ENCODE results near the gene ARID1B. TPM values are rescaled to one million over a fixed set of nuclear protein-coding genes. Genes with fewer than 3 reads are reported as not detected.

Gene ARID1B
- total and polyA plus RNA-seq, 2 of the 13 experiments (the other 11 are each of a cell fraction or from before 2014, with no cell fraction given): 20.1 to 32.6 TPM

DNA sequence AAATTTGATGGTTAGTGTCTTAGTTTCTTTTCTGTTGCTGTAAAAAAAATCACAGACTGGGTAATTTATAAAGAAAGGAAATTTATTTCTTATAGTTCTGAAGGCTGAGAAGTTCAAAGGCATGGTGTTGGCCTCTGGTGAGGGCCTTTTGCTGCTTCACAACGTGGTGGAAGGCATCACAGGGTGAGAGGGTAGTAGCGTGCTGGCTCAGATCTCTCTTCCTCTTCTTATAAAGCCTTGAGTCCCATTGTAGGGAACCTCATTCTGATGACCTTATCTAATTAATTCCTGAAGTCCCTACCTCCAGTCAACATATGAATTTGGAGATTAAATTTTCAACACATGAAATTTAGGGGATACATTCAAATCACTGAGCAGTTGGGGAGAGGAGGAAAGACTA lies 62.0 kb downstream of the ARID1B start:
- in situ Hi-C loops (cut with HindIII; ENCODE audit: extremely low pct_ligation_motif_present, low pct_unique_long_range_greater_than_20kb): no loop called here

DNA sequence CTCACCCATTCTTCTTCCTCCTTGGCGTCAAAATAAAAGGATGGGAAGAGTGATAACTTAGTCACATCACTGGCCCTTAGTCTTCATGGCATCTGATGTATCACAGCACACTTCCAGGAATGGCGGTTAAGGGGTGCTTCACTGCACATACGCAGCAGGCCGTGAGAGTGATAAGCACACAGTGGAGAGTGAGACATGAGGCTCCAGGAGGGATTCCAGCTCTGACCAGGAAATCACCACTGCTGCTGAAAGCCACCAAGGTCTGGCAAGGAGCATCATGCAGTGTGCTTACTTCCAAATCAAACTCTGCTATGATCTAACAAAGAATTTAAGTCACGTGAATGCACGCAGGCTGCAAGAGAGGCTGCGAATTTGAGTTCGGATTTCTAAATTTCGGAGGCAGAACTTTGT lies 62.4 kb downstream of the ARID1B start:
- Histone ChIP-seq H3K79me2 (ENCODE audit: insufficient read depth, low read length) (peaks cover 62% of the 10 kb centered on the region), H3K36me3 (replicated peaks in 1 of 2; ENCODE audit: control insufficient read depth in 1 of 2, insufficient read depth in 2 of 2, low read length in 2 of 2) (peaks cover 6 to 13% of the 10 kb centered on the region in 2 experiments), H4K20me1 (ENCODE audit: insufficient read depth, low read length) (peaks cover 7% of the 10 kb centered on the region; the same call in 1 of the 2 replicates), H3K4me3 (replicated peaks in 1 of 3; ENCODE audit: insufficient read depth in 1 of 3, low read depth in 2 of 3, low read length in 3 of 3) (no peak overlapping the region), H3K4me1 (ENCODE audit: insufficient read depth, low read length) (peaks cover 10% of the 10 kb centered on the region), H3K27ac (ENCODE audit: extremely low read length, insufficient read depth, low read length) (no peak overlapping the region), H2AFZ (ENCODE audit: low read length) (no peak overlapping the region), H3K9me3 (ENCODE audit: low read length) (no peaks in the 10 kb centered on the region), H3K4me2 (ENCODE audit: low read depth, low read length) (no peak overlapping the region), H3K27me3 (ENCODE audit: control insufficient read depth in 1 of 2, insufficient read depth in 2 of 2, low read length in 2 of 2) (no peaks in the 10 kb centered on the region), H3K9ac (ENCODE audit: insufficient read depth, low read depth, low read length) (no peak overlapping the region)
- WGBS (ENCODE audit: low lambda C conversion rate): 97% methylated on average over 9 of the region's 9 CpGs
- DNase-seq (ENCODE audit: low spot score): no peak
- FAIRE-seq: no peak
- BruUV-seq (replicated peaks): no TSS peak
- in situ Hi-C loops (cut with HindIII; ENCODE audit: extremely low pct_ligation_motif_present, low pct_unique_long_range_greater_than_20kb) (no loop called here), intact Hi-C loops (cut with micrococcal nuclease; ENCODE audit: unreplicated experiment) (no loop called here)
- ATAC-seq: peak; percentile 32; the same call in 2 of the 3 replicates
- POLR2A ChIA-PET: no interaction called here
- CTCF ChIA-PET (ENCODE audit: low intra/inter-chr PET ratio, low total read pairs): no interaction called here
- TF ChIP-seq PBX2 (CRISPR knock-in tag; IDR thresholded peaks at IDR 0.05) (no peak), ZNF563 (CRISPR knock-in tag; IDR thresholded peaks at IDR 0.05) (no peak), ZKSCAN1 (IDR thresholded peaks at IDR 0.05; ENCODE audit: low read length) (no peak), ZMYM3 (CRISPR knock-in tag; IDR thresholded peaks at IDR 0.05) (no peak), ZNF276 (CRISPR knock-in tag; IDR thresholded peaks at IDR 0.05; ENCODE audit: low read depth) (no peak), POLR2A (IDR thresholded peaks at IDR 0.05; ENCODE audit: insufficient read depth in 1 of 2, low read depth in 2 of 2, low read length in 2 of 2) (no peak), HNRNPK (IDR thresholded peaks at IDR 0.05; ENCODE audit: low read depth, low read length, poor library complexity, severe bottlenecking) (no peak), ZNF616 (CRISPR knock-in tag; IDR thresholded peaks at IDR 0.05; ENCODE audit: low read depth) (no peak)

More for the DNA sequence above, 62.0 kb downstream of the ARID1B start:
- no TSS peak for BruUV-seq (replicated peaks)
- WGBS (ENCODE audit: low lambda C conversion rate): 94% methylated on average over 2 of the region's 2 CpGs
- Histone ChIP-seq H3K4me3 (replicated peaks in 1 of 3; ENCODE audit: insufficient read depth in 1 of 3, low read depth in 2 of 3, low read length in 3 of 3) (no peak overlapping the region), H4K20me1 (ENCODE audit: insufficient read depth, low read length) (peaks cover 7% of the 10 kb centered on the region; the same call in 1 of the 2 replicates), H3K27ac (ENCODE audit: extremely low read length, insufficient read depth, low read length) (no peak overlapping the region), H3K9me3 (ENCODE audit: low read length) (no peaks in the 10 kb centered on the region), H2AFZ (ENCODE audit: low read length) (no peak overlapping the region), H3K27me3 (ENCODE audit: control insufficient read depth in 1 of 2, insufficient read depth in 2 of 2, low read length in 2 of 2) (no peaks in the 10 kb centered on the region), H3K79me2 (ENCODE audit: insufficient read depth, low read length) (peaks cover 62% of the 10 kb centered on the region), H3K4me1 (ENCODE audit: insufficient read depth, low read length) (peaks cover 5% of the 10 kb centered on the region; the same call in 1 of the 2 replicates), H3K9ac (ENCODE audit: insufficient read depth, low read depth, low read length) (no peak overlapping the region), H3K36me3 (replicated peaks in 1 of 2; ENCODE audit: control insufficient read depth in 1 of 2, insufficient read depth in 2 of 2, low read length in 2 of 2) (peaks cover 6 to 13% of the 10 kb centered on the region in 2 experiments), H3K4me2 (ENCODE audit: low read depth, low read length) (no peak overlapping the region)
- DNase-seq (ENCODE audit: low spot score) (no peak), ATAC-seq (no peak), FAIRE-seq (no peak)
- intact Hi-C loops (cut with micrococcal nuclease; ENCODE audit: unreplicated experiment): no loop called here
- POLR2A ChIA-PET: no interaction called here
- CTCF ChIA-PET (ENCODE audit: low intra/inter-chr PET ratio, low total read pairs): no interaction called here
- TF ChIP-seq TFDP1 (CRISPR knock-in tag; IDR thresholded peaks at IDR 0.05; ENCODE audit: borderline replicate concordance) (no peak), THAP11 (CRISPR knock-in tag; IDR thresholded peaks at IDR 0.05) (no peak), ESRRA (CRISPR knock-in tag; IDR thresholded peaks at IDR 0.05; ENCODE audit: low read depth) (no peak), ZNF768 (CRISPR knock-in tag; IDR thresholded peaks at IDR 0.05) (no peak), GLI4 (CRISPR knock-in tag; IDR thresholded peaks at IDR 0.05; ENCODE audit: borderline replicate concordance) (no peak)
- TF ChIP-seq, protein P1, sequence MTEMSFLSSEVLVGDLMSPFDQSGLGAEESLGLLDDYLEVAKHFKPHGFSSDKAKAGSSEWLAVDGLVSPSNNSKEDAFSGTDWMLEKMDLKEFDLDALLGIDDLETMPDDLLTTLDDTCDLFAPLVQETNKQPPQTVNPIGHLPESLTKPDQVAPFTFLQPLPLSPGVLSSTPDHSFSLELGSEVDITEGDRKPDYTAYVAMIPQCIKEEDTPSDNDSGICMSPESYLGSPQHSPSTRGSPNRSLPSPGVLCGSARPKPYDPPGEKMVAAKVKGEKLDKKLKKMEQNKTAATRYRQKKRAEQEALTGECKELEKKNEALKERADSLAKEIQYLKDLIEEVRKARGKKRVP (CRISPR knock-in tag; IDR thresholded peaks at IDR 0.05): no peak
